CD4-positive, CD25-positive, alpha-beta regulatory T cell (primary cell): ENCODE measurements around the gene ARRDC1. TPM values are rescaled to one million over a fixed set of nuclear protein-coding genes. Genes with fewer than 3 reads are reported as not detected.

ENCODE experiments used
- ATAC-seq, 2 donors: fragments of 150-1000 bp; cut with Tn5 transposase; one replicate each; pipeline ENCODE4 v1.10.0; 2021; ENCODE audit warnings: low read depth in 2 of 2, moderate number of reproducible peaks in 2 of 2, moderate library complexity in 1 of 2
- DNase-seq, 3 donors: peaks; one replicate each; pipeline versions ENCODE4 v3.0.0 to v3.0.0-alpha.2; 2012 to 2022; ENCODE audit warnings: mixed read lengths in 1 of 3
- H3K27ac ChIP-seq: one replicate; pipeline ENCODE4 v1.7.0; 2013; ENCODE audit warnings: mild to moderate bottlenecking, low read length; ENCODE audit not compliant: insufficient read depth, poor library complexity, severe bottlenecking
- H3K27me3 ChIP-seq: one replicate; pipeline ENCODE4 v1.7.0; 2013; ENCODE audit warnings: low read length; ENCODE audit not compliant: control insufficient read depth, insufficient read depth
- H3K36me3 ChIP-seq: one replicate; pipeline ENCODE4 v1.7.0; 2013; ENCODE audit warnings: mild to moderate bottlenecking, low read length, moderate library complexity; ENCODE audit not compliant: control insufficient read depth, insufficient read depth
- H3K4me1 ChIP-seq: 2 replicates; pipeline ENCODE4 v1.7.0; 2013; ENCODE audit warnings: mild to moderate bottlenecking, low read length; ENCODE audit not compliant: insufficient read depth, control insufficient read depth, poor library complexity, severe bottlenecking
- H3K4me3 ChIP-seq: one replicate; pipeline ENCODE4 v1.7.0; 2013; ENCODE audit warnings: low read depth, mild to moderate bottlenecking, low read length, moderate library complexity
- H3K9me3 ChIP-seq, 2 experiments: 1 replicate in 1 of 2; 2 replicates in 1 of 2; pipeline ENCODE4 v1.7.0; 2013; ENCODE audit warnings: low read length in 2 of 2, mild to moderate bottlenecking in 1 of 2, moderate library complexity in 1 of 2; ENCODE audit not compliant: control insufficient read depth in 2 of 2
- H3K27ac Mint-ChIP-seq, 3 donors: one replicate each; pipeline ENCODE4 v1.8.0; 2020 to 2022; ENCODE audit warnings: mild to moderate bottlenecking in 3 of 3, mixed read lengths in 3 of 3, moderate library complexity in 2 of 3
- H3K27me3 Mint-ChIP-seq: one replicate; pipeline ENCODE4 v1.8.0; 2022; ENCODE audit warnings: mild to moderate bottlenecking, mixed read lengths
- H3K36me3 Mint-ChIP-seq: one replicate; pipeline ENCODE4 v1.8.0; 2020; ENCODE audit warnings: mixed read lengths
- H3K4me1 Mint-ChIP-seq, 4 donors: one replicate each; pipeline ENCODE4 v1.8.0; 2020 to 2022; ENCODE audit warnings: mixed read lengths in 4 of 4, mild to moderate bottlenecking in 1 of 4
- H3K4me3 Mint-ChIP-seq, 4 donors: one replicate each; pipeline ENCODE4 v1.8.0; 2020 to 2022; ENCODE audit warnings: mild to moderate bottlenecking in 4 of 4, mixed read lengths in 4 of 4, moderate library complexity in 3 of 4
- H3K9me3 Mint-ChIP-seq, 7 donors: one replicate each; pipeline ENCODE4 v1.8.0; 2020 to 2022; ENCODE audit warnings: mixed read lengths in 7 of 7, mild to moderate bottlenecking in 3 of 7, moderate library complexity in 2 of 7
- polyA plus RNA-seq, 4 donors: library from polyadenylated mRNA; unstranded; fragments of 300-500 nt; fragmentation: Illumina TruSeq; gene quantifications; one replicate each; pipeline ENCODE4 v1.2.3, GENCODE V29; 2021
- total RNA-seq: library from RNA; stranded (reverse); gene quantifications from one replicate; pipeline ENCODE4 v1.2.3, GENCODE V29; 2022

Gene ARRDC1
- total and polyA plus RNA-seq, 5 donors from 2014 or later, result 45.5 to 73.4 (median 52.3) TPM

DNA sequence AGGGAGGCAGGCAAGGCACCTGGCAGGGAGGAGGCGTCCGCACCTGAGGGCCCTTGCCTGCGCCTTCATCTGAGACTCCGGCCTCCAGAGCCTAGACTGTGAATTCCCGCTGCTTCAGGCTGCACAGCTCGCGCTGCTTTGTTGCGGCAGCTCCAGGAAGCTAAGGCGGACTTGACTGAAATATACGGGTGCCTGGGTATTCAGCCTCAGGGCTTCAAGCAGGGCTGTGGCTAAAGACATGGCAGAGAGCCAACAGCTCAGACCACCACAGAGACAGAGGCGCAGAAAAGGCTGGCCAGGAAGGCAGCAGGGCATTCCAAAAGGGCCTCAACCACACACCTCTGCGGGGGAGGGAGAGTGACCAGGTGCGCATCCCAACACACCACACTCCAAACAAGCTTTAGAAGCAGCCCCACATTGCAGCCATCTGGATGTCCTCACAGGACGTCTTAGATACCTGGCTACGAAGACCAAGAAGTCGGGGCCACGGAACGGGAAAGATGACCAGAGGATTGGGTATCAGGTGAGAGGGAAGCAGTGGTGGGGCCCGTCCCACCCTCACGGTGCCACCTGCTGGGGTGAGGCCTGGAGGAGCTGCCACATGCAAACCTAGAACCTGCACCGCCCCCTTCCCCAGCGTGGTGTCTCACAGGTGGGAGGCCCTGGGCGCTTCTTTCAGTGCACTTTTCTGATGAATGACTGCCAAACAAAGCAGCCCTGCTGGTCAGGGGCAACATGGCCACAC, 25.1 kb upstream of the ARRDC1 start:
- H3K4me1 ChIP-seq, result peaks cover 33% of the 10 kb centered on the region
- Mint-ChIP-seq H3K27me3 (no peaks in the 10 kb centered on the region), H3K27ac (no peak overlapping the region), H3K4me1 (peaks cover 0 to 36% (median 21%) of the 10 kb centered on the region in 4 donors), H3K9me3 (no peaks in the 10 kb centered on the region), H3K36me3 (peaks cover 10% of the 10 kb centered on the region), H3K4me3 (peak overlapping the region in 1 of 4 donors; percentile 15)
- no peaks in the 10 kb centered on the region for H3K9me3 ChIP-seq
- no peaks in the 10 kb centered on the region for H3K27me3 ChIP-seq
- peaks cover 9% of the 10 kb centered on the region for H3K36me3 ChIP-seq
- H3K27ac ChIP-seq, result no peak overlapping the region
- no peak for ATAC-seq
- DNase-seq, result no peak
- no peak overlapping the region for H3K4me3 ChIP-seq

DNA sequence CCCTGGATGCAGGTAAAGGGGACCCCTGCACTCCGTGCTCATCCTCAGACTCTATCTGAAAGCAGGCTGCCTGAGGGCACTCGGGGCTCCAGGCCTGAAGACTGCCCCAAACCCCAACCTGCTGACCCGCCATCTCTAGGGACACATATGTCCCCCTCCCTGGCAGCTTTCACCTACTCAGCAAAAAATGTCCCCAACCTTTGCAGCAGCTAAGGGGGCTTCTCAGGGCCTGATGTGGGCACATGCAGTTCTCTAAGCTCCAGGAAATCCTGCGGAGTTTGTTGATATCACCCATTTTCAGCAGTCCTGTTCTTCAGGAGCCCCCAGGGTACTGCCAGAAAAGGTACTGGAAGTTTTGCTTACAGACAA, 24.5 kb upstream of the ARRDC1 start:
- H3K4me1 Mint-ChIP-seq, result peaks cover 0 to 31% (median 16%) of the 10 kb centered on the region in 4 donors
- ATAC-seq, result no peak

GRCh38 chr9:137581361-137582285, 23.9 kb upstream of the ARRDC1 start:
- Mint-ChIP-seq H3K27me3 (no peaks in the 10 kb centered on the region), H3K9me3 (no peaks in the 10 kb centered on the region), H3K36me3 (peaks cover 6% of the 10 kb centered on the region), H3K27ac (no peak overlapping the region), H3K4me1 (peaks cover 0 to 24% (median 10%) of the 10 kb centered on the region in 4 donors), H3K4me3 (peak overlapping the region in 2 of 4 donors; percentile 44 to 92)
- Histone ChIP-seq H3K27ac (no peak overlapping the region), H3K4me3 (no peak overlapping the region), H3K4me1 (peaks cover 25% of the 10 kb centered on the region), H3K27me3 (no peaks in the 10 kb centered on the region), H3K36me3 (peaks cover 10% of the 10 kb centered on the region), H3K9me3 (no peaks in the 10 kb centered on the region)
- no peak for ATAC-seq
- DNase-seq, result no peak

More for the DNA sequence above, 24.5 kb upstream of the ARRDC1 start:
- Mint-ChIP-seq H3K36me3 (peaks cover 5% of the 10 kb centered on the region), H3K9me3 (no peaks in the 10 kb centered on the region), H3K27ac (no peak overlapping the region), H3K4me3 (peak overlapping the region in 1 of 4 donors; percentile 32), H3K27me3 (no peaks in the 10 kb centered on the region)
- no peak for DNase-seq
- Histone ChIP-seq H3K27ac (no peak overlapping the region), H3K4me3 (no peak overlapping the region), H3K9me3 (no peaks in the 10 kb centered on the region), H3K4me1 (peaks cover 31% of the 10 kb centered on the region), H3K36me3 (peaks cover 6% of the 10 kb centered on the region), H3K27me3 (no peaks in the 10 kb centered on the region)

- Histone ChIP-seq H3K4me3 (no peak overlapping the region), H3K9me3 (no peaks in the 10 kb centered on the region), H3K4me1 (peaks cover 17% of the 10 kb centered on the region), H3K27me3 (no peaks in the 10 kb centered on the region), H3K36me3 (peaks cover 15% of the 10 kb centered on the region), H3K27ac (no peak overlapping the region)
- no peaks in the 10 kb centered on the region for H3K9me3 Mint-ChIP-seq
- peak overlapping the region in 2 of 4 donors; percentile 84 to 92 for H3K4me3 Mint-ChIP-seq
- peaks cover 0 to 17% (median 4%) of the 10 kb centered on the region in 4 donors for H3K4me1 Mint-ChIP-seq
- peak in 1 of 3 donors; percentile 28 for DNase-seq
- H3K36me3 Mint-ChIP-seq, result peaks cover 6% of the 10 kb centered on the region
- no peak overlapping the region for H3K27ac Mint-ChIP-seq
- ATAC-seq, result no peak
- no peaks in the 10 kb centered on the region for H3K27me3 Mint-ChIP-seq
Observed at GRCh38 chr9:137582286-137582860, 23.1 kb upstream of the ARRDC1 start.

- peaks cover 12% of the 10 kb centered on the region for H3K36me3 Mint-ChIP-seq
- no peaks in the 10 kb centered on the region for H3K9me3 Mint-ChIP-seq
- H3K27ac Mint-ChIP-seq, result no peak overlapping the region
- Histone ChIP-seq H3K36me3 (peaks cover 23% of the 10 kb centered on the region), H3K9me3 (no peaks in the 10 kb centered on the region), H3K4me1 (peaks cover 7% of the 10 kb centered on the region), H3K27ac (no peak overlapping the region), H3K27me3 (no peaks in the 10 kb centered on the region), H3K4me3 (no peak overlapping the region)
- H3K27me3 Mint-ChIP-seq, result no peaks in the 10 kb centered on the region
- DNase-seq (no peak), ATAC-seq (no peak)
- H3K4me3 Mint-ChIP-seq, result peak overlapping the region in 1 of 4 donors; percentile 84
- H3K4me1 Mint-ChIP-seq, result peaks cover 0 to 16% (median 2%) of the 10 kb centered on the region in 4 donors
Observed at GRCh38 chr9:137583347-137583746, 22.1 kb upstream of the ARRDC1 start.

DNA sequence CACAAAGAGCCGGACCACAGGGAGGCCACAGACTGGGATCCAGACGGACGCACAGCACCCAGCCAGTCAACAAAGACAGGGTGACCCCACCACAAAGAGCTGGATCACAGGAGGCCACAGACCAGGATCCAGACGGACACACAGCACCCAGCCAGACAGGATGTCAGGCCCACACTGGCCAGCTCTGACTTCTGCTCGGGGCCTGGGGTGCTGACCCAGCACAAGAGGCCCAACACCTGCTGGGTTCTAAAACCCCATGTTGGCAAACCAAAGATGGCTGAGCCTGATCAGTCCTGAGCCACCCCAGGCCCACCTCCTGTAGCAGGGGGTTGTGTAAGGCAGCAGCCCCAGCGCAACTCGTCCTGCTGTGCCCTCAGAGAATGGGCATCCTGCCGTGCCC, 21.5 kb upstream of the ARRDC1 start:
- no peaks in the 10 kb centered on the region for H3K27me3 Mint-ChIP-seq
- H3K4me3 ChIP-seq, result no peak overlapping the region
- peaks cover 10% of the 10 kb centered on the region for H3K4me1 ChIP-seq
- no peaks in the 10 kb centered on the region for H3K27me3 ChIP-seq
- no peak overlapping the region for H3K27ac Mint-ChIP-seq
- no peaks in the 10 kb centered on the region for H3K9me3 Mint-ChIP-seq
- peaks cover 0 to 20% (median 2%) of the 10 kb centered on the region in 4 donors for H3K4me1 Mint-ChIP-seq
- no peak overlapping the region for H3K27ac ChIP-seq
- no peaks in the 10 kb centered on the region for H3K9me3 ChIP-seq
- DNase-seq, result no peak
- H3K4me3 Mint-ChIP-seq, result no peak overlapping the region
- ATAC-seq, result no peak
- H3K36me3 ChIP-seq, result peaks cover 23% of the 10 kb centered on the region
- H3K36me3 Mint-ChIP-seq, result peaks cover 12% of the 10 kb centered on the region

DNA sequence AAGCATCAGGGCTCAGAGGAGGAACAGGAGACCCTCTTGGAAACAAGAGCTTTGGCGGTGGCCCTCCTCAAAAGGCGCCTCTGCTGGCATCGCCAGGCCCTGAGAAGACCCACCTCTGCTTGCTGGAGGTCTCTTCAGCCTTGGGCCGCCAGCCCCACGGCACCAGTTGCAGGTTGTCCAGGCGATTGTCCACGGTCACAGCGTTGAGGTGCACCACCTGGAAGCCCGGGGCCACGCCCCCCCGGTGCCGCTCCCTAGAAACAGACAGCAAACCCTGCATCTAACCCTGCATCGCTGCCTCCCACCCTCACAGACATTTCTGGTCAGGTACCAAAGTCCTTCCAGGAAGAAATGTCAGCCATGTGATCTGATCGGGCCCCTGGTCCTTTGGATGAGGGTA, 18.6 kb upstream of the ARRDC1 start:
- no peaks in the 10 kb centered on the region for H3K27me3 Mint-ChIP-seq
- no peak overlapping the region for H3K4me3 ChIP-seq
- DNase-seq (no peak), ATAC-seq (no peak)
- peaks cover 12% of the 10 kb centered on the region for H3K36me3 Mint-ChIP-seq
- peaks cover 19% of the 10 kb centered on the region for H3K4me1 ChIP-seq
- H3K4me3 Mint-ChIP-seq, result peak overlapping the region in 1 of 4 donors; percentile 88
- peaks cover 0 to 23% (median 5%) of the 10 kb centered on the region in 4 donors for H3K4me1 Mint-ChIP-seq
- no peak overlapping the region for H3K27ac ChIP-seq
- H3K9me3 ChIP-seq, result no peaks in the 10 kb centered on the region
- H3K36me3 ChIP-seq, result peaks cover 23% of the 10 kb centered on the region
- no peak overlapping the region for H3K27ac Mint-ChIP-seq
- H3K9me3 Mint-ChIP-seq, result no peaks in the 10 kb centered on the region
- no peaks in the 10 kb centered on the region for H3K27me3 ChIP-seq
